ENCODE data around the gene PRKCI. TPM values are rescaled to one million over a fixed set of nuclear protein-coding genes. Genes with fewer than 3 reads are reported as not detected.

The PRKCI gene
- total RNA-seq, 4 donors from 2014 or later, result 10.5 to 20.9 (median 14.0) TPM

DNA sequence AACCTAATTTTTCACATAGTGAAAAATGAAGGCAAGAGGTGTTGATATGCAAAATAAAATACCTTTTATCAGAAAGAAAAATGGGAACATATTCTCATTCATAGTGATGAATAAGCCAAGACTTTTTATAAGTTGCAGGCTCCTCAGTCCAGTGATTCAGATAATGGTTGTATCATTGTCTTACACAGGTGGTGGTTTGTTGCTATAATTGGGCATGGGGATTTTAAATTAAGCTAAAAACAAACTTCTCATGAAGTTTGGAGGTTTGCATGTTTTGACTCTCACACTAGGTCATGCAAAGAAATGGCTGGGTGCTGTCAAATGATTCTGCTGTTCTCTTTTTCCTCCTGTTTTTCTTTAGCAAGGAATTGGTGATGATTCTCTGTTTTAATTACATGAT, 74.5 kb downstream of the PRKCI start:
- in situ Hi-C loops (cut with MboI; ENCODE audit: low sequenced_read_pairs in 4 of 4), result no loop called here
- H3K36me3 ChIP-seq, result peaks cover 0 to 28% of the 10 kb centered on the region in 2 donors
- H3K27ac ChIP-seq, result no peak overlapping the region
- intact Hi-C loops (cut with DNase I; ENCODE audit: low total_unique reads), result no loop called here
- H3K9me3 ChIP-seq, result no peaks in the 10 kb centered on the region
- DNase-seq (no peak), ATAC-seq (no peak)
- H3K4me3 ChIP-seq, result no peak overlapping the region
- no peaks in the 10 kb centered on the region for H3K27me3 ChIP-seq
- H3K4me1 ChIP-seq, result no peaks in the 10 kb centered on the region
- TF ChIP-seq, protein P1, sequence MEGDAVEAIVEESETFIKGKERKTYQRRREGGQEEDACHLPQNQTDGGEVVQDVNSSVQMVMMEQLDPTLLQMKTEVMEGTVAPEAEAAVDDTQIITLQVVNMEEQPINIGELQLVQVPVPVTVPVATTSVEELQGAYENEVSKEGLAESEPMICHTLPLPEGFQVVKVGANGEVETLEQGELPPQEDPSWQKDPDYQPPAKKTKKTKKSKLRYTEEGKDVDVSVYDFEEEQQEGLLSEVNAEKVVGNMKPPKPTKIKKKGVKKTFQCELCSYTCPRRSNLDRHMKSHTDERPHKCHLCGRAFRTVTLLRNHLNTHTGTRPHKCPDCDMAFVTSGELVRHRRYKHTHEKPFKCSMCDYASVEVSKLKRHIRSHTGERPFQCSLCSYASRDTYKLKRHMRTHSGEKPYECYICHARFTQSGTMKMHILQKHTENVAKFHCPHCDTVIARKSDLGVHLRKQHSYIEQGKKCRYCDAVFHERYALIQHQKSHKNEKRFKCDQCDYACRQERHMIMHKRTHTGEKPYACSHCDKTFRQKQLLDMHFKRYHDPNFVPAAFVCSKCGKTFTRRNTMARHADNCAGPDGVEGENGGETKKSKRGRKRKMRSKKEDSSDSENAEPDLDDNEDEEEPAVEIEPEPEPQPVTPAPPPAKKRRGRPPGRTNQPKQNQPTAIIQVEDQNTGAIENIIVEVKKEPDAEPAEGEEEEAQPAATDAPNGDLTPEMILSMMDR (IDR thresholded peaks at IDR 0.05 in 4 of 5, conservative IDR thresholded peaks at IDR 0.05 in 1 of 5), result no peak
- no peak for TF ChIP-seq POLR2A (IDR thresholded peaks at IDR 0.05)

DNA sequence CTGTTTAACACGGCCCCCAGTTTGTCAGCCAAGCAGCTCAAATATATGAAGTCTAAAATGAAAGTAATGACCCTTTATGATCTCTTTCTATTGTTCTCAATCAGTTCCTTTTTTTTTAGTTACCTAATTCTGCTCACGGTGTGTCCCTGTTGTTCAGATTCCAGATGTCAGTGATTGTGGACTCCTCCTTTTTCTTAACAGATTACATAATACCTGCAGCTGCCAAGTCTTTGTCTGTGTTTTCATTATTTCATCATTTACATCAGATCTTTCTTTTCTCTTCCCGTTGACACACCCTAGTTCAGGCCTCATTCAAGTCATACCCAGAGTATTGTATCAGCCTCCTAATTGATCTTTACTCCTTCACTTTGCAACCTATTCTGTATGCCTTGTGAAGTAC, 79.2 kb downstream of the PRKCI start:
- in situ Hi-C loops (cut with MboI; ENCODE audit: low sequenced_read_pairs in 4 of 4), result loop anchor here (25.0 kb wide), 2 partner anchors 386 to 511 kb away; no protein-coding TSS in a partner anchor
- no peak for ATAC-seq
- no peak for DNase-seq
- no peak for TF ChIP-seq POLR2A (IDR thresholded peaks at IDR 0.05)
- TF ChIP-seq, protein P1 (IDR thresholded peaks at IDR 0.05 in 4 of 5, conservative IDR thresholded peaks at IDR 0.05 in 1 of 5), result no peak
- H3K9me3 ChIP-seq, result no peaks in the 10 kb centered on the region
- H3K27me3 ChIP-seq, result no peaks in the 10 kb centered on the region
- no peaks in the 10 kb centered on the region for H3K4me1 ChIP-seq
- no peak overlapping the region for H3K27ac ChIP-seq
- H3K4me3 ChIP-seq, result no peak overlapping the region
- peaks cover 0 to 13% of the 10 kb centered on the region in 2 donors for H3K36me3 ChIP-seq
- intact Hi-C loops (cut with DNase I; ENCODE audit: low total_unique reads), result no loop called here

DNA sequence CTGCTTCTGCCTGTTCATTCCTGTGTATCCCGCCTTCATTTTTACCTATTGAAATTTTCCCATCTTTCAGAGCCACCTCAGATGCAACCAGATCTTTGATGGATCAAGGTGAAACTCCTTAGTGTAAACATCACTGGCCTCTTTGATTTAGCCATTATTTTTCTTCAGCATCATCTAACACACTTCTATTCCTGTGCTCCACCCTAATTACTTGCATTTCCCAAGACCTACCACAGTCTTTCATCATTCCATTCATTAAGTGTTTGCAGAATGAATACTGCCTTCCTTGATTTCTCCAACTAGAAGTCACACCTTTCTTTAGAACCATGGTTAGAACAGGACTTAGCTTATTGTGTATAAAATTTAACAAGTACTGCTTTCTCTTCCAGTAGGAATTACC, 79.8 kb downstream of the PRKCI start:
- in situ Hi-C loops (cut with MboI; ENCODE audit: low sequenced_read_pairs in 4 of 4) (loop anchor here (25.0 kb wide), 2 partner anchors 385 to 510 kb away; no protein-coding TSS in a partner anchor), intact Hi-C loops (cut with DNase I; ENCODE audit: low total_unique reads) (no loop called here)
- H3K4me1 ChIP-seq, result no peaks in the 10 kb centered on the region
- H3K36me3 ChIP-seq, result peaks cover 0 to 13% of the 10 kb centered on the region in 2 donors
- no peaks in the 10 kb centered on the region for H3K27me3 ChIP-seq
- no peak overlapping the region for H3K4me3 ChIP-seq
- no peak overlapping the region for H3K27ac ChIP-seq
- no peaks in the 10 kb centered on the region for H3K9me3 ChIP-seq
- TF ChIP-seq, protein P1 (IDR thresholded peaks at IDR 0.05 in 4 of 5, conservative IDR thresholded peaks at IDR 0.05 in 1 of 5), result no peak
- no peak for TF ChIP-seq POLR2A (IDR thresholded peaks at IDR 0.05)
- DNase-seq (no peak), ATAC-seq (no peak)

DNA sequence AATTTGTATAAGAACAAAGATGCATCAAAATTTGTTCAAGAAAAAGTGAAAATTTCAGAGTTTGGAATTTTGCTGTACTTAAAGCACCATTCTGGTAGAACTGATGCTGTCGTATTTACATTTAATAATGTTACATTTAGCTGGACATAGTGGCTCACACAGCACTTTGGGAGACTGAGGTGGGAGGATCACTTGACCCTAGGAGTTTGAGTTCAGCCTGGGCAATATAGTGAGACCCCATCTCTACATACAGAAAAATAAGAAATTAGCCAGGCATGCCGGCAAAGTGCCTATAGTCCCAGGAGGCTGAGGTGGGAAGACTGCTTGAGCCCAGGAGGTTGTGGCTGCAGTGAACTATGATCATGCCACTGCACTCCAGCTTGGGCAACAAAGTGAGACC, 83.8 kb downstream of the PRKCI start:
- Histone ChIP-seq H3K9me3 (no peaks in the 10 kb centered on the region), H3K4me1 (no peaks in the 10 kb centered on the region), H3K27ac (no peak overlapping the region), H3K36me3 (no peaks in the 10 kb centered on the region), H3K27me3 (no peaks in the 10 kb centered on the region), H3K4me3 (no peak overlapping the region)
- intact Hi-C loops (cut with DNase I; ENCODE audit: low total_unique reads), result no loop called here
- ATAC-seq (no peak), DNase-seq (no peak)
- in situ Hi-C loops (cut with MboI; ENCODE audit: low sequenced_read_pairs in 4 of 4), result loop anchor here (25.0 kb wide), 2 partner anchors 381 to 506 kb away; no protein-coding TSS in a partner anchor
- TF ChIP-seq, protein P1 (IDR thresholded peaks at IDR 0.05 in 4 of 5, conservative IDR thresholded peaks at IDR 0.05 in 1 of 5), result no peak
- no peak for TF ChIP-seq POLR2A (IDR thresholded peaks at IDR 0.05)
